H1 (cell line): ENCODE data around the gene RPS25. TPM values are rescaled to one million over a fixed set of nuclear protein-coding genes. Genes with fewer than 3 reads are reported as not detected.

Experiments
- NRF1 ChIP-seq: IDR thresholded peaks from 2 replicates; pipeline ENCODE4 v1.6.1; 2011; ENCODE audit warnings: mild to moderate bottlenecking, low read depth, low read length, improper control_type of control experiment
- polyA plus RNA-seq, 7 experiments: library from polyadenylated mRNA; depleted of rRNA in 3 of 7; stranded (reverse) in 5 of 7; unstranded in 2 of 7; fragments of >200 nt in 5 of 7; fragments of 200-250 nt in 2 of 7; gene quantifications; 1 replicate in 5 of 7; 2 replicates in 1 of 7; 4 replicates in 1 of 7; pipeline versions ENCODE4 v1.2.1 to v1.2.3, GENCODE V29; 2011 to 2013; ENCODE audit warnings: missing spikeins in 2 of 7, mixed read lengths in 2 of 7
- total RNA-seq: library from RNA; stranded (reverse); fragmentation: NEBNext Ultra II Directional; extraction: Animal tissue kit (Norgen Biotek cat#: 25700); gene quantifications from 2 replicates; pipeline ENCODE4 v1.2.1, GENCODE V29; 2021

Gene RPS25
- total and polyA plus RNA-seq, 2 of the 8 experiments (the other 6 are each of a cell fraction or from before 2014, with no cell fraction given) = 1,525 to 1,643 TPM

DNA sequence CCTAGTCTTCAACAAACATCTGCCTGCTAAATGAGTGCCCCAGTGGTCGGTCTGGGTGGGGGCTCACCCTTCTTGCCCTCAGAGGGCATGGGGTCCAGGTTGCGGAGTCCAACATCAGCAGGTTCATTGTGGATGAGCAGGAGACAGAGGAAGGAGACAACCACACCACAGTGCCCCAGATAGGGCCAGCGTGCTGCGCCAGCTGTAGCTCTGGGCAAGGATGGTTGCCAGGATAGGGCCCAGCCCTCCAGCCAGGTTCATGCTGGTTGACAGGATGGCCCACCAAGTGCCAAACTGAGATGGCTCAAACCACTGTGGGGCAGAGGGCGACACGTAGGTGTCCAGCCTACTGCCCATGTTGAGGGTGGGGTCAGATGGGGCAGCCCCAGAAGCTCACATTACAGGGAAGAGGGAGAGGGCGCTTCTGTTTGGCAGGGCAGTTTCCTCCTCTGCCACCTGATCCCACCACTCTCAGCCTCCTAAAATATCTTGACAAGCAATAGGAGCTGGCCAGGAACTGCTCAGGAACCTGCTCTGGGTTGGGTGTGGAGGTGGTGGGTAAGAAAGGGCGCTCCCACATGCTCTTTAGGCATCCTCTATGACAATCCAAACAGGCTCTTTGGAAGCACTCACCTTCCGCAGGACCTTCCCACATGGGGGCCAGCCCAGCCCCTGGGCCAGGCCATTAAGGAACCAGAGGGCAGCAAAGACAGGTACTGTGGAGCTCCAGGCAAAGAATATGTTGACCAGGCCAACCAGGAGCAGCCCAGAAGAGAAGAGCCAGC lies 9.6 kb upstream of the RPS25 start (continued):
- TF ChIP-seq NRF1 = no peak
- TF ChIP-seq, all 59 proteins: peak for 0
